ENCODE data around the gene CAVIN3.

CAVIN3 gene

DNA sequence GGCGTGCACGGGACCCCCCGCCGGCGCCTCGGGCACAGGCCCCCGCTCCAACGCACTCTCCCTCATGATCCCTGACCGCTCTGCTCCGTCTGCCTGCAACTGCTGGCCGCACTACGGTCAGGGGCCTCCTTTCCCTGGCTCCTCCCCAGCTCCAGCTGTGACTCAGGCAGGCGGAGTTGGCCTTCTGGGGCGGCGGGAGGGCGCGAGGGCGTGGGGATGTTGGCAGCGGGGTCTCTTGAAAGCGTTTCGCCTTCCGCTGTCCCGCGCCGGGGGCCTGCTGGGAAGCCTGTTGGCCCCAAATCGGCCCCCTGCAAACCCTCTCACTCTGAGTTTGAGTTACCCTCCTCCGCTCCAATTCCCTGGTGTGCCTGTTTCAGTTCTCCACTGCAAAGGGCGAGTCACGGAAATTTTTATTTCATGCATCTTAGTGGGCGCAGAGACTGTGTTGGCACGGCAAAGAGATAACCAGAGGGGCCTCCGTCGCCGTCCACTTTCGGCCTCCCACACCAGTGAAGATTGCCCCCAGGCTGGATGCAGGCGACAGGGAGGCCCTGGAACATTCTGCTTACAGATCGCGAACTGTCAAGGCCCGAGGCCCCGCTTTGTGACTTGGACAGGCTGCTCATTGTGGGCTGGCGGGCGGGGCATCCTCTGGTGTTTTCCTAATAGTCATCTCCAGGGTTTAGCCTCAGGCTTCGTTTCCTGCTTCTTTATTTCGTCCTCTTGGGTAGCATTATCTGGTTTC, at the start of gene CAVIN3:
Gene CAVIN3 (minus strand): TSS at position 91 of the 745 bp plus-strand sequence. CDS start 25 bp downstream, at position 66.
- peak in 1 of 2 donors; percentile 18 for DNase-seq

- DNase-seq, result no peak
These were observed 45.4 kb upstream of the CAVIN3 start for GRCh38 chr11:6365659-6366058.

- peak; percentile 62 to 66 for DNase-seq
These were observed 42.8 kb upstream of the CAVIN3 start for GRCh38 chr11:6362873-6363678.

GRCh38 chr11:6362185-6362872, 42.0 kb upstream of the CAVIN3 start:
- DNase-seq, result no peak

DNA sequence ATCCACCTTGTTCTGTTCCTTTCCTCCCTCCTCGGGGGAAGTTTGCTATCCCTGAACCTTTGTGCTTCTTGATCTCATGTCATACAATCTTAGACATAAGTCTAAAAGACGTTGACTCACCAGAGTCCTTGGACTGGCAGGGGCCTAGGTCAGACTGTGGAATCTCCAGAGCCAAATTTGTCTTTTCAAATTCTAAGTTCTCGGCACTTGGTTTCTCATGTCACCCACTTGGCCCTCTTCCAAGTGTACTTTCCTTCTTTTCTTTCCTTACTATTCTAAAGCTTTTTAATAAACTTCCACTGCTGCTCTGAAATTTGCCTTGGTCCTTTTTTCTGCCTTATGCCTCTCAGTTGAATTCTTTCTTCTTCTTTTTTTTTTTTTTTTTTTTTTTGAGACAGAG, 39.9 kb upstream of the CAVIN3 start:
- no peak for DNase-seq

- no peak for DNase-seq
These were observed 36.9 kb upstream of the CAVIN3 start for GRCh38 chr11:6357222-6357621.

DNA sequence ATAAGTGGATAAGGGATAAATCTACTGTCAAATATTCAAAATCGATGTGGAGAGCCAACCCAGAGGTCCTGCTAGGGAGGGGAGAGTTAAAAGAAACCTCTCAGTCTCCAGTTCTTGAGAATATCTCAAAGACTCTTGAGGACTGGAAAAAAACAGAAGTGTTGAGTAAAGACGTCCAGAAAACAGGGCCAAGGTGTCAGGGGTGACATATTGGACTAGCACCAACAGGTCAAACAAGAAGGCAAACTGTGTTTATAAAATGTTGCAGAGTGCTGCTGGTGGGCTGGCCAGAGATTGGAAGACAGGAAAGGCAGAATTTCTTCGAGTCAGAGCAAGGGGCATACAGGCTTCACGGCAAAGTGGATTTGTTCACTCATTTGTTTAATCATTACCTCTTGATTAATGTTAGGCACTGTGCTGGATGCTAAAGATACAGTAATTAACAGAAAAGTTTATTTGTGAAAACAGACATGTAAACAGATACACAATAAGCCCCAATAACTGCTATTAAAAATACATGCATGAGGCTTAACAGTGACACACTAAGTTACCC, 36.3 kb upstream of the CAVIN3 start:
- DNase-seq, result no peak

GRCh38 chr11:6354651-6355485, 34.6 kb upstream of the CAVIN3 start:
- DNase-seq, result no peak

DNA sequence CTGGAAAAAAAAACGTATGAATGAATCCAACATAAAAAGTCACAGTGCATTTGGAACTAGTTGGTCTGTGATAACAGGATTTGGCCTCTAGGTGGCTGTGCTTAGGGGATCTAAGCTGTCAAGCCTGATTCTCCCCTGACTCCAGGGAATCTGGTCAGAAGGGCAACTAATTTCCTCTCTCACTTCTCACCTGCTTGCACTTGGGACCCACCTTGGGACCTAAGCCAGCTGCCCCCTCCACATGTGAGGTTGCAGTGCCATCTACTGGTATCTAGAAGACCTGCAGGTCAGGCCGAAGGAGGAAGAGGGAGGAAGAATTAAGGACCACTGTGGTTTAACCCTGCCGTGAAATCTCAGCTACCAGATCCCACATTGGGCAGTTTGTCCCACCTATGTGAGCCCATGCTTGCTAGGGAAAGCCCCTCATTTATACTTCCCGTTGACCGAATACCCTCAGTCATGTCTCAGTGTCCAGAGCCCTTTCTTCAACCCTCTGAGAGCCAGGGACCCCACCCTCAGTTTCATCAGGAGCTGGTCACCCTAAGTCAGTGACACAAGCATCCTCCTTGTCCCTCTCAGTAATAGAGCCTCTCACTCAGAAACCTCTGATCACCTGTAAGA, 33.2 kb upstream of the CAVIN3 start:
- peak; percentile 51 to 59 for DNase-seq

DNA sequence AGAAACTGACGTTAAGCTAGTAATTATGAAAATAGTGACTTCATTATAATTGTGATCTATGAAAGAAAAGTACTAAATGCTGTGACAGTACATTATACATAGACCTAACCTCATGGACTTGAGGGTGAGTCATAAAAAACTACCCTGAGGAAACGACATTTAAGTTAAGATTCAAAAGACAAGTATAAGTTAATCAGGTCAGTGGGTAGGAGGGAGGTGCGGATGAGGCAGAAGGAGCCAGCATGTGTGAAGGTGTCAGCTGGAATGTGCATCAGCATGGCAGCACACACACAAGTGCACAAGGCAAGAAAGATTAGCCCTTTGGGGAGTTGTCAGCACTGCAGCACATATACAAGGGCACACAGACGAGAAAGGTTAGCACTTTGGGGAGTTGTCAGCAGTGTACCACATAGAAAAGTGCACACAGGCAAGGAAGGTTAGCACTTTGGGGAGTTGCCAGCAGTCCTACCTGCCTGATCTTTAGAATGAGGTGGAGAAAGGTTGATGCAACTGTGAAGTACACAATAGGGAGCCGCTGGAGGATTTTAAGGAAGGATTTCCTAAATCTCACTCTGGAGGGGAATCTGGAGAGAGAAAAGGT, 31.6 kb upstream of the CAVIN3 start:
- DNase-seq, result no peak

DNA sequence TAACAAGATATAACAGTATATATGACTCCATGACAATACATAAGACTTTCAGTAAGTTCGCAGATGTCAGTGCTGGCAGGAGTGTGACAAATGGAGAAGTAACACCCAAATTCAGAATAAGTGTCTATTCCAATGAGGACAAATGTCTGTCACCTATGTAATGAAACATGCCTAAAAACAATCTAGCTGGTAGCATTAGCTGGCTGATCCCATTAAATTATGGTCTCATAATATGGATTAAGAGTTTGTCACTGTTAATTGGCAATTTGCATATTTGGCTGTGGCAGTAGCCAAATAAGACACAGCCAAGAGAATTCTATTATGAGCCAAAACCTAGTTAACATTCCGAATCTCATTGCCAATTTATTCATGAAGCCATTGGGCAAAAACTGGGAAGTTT, 30.2 kb upstream of the CAVIN3 start:
- no peak for DNase-seq

DNA sequence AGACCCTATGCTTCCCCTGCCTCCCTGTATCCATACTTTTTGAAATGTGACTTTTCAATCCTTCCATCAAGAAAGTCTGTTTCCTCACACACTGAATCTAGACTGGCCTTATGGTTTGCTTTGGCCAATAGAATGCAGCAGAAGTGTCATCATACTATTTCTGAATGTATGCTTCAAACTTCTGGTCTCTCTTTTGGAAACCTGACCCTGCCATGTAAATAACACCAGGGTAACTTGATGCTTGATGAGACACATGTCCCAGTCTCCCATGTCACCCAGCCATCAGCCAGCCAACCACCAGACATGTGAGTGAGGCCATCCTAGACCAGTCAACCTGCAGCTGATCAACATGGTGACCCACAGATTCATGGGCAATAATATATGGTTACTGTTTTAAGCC, 29.7 kb upstream of the CAVIN3 start:
- no peak for DNase-seq

DNA sequence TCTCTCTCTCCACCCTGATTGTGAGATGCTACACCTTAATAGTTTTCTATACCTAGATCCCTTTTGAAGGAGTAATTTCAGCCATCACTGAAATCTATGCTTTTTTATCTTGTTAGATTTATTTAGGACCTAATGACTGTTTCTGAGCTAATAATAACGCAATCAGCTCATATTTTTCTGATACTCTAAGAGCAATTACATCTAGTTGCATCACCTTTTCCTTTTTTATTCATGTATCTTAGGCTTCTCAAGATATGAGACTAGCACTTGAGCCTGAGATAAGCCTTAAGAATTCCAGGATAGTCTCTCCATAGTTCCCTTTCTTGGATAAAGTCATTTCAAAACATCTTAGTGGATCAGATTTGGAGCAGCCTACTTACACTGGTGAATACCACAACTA, 25.1 kb upstream of the CAVIN3 start:
- DNase-seq, result no peak

DNA sequence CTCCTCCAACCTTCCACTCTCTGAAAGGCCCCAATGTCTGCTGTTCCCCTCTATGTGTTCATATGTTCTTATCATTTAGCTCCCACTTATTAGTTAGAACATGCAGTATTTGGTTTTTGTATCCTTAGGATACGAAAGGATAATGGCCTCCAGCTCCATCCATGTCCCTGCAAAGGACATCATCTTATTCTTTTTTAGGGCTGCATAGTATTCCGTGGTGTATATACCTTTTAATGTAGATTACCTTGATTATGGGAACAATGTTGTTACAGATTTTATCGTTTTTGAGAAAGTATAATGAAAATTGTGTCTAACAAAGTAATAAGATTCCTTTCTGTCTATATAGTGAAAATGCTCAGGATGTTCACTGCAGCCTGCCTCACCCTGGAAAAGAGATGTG, 16.0 kb upstream of the CAVIN3 start:
- no peak for DNase-seq

GRCh38 chr11:6334806-6335205, 14.5 kb upstream of the CAVIN3 start:
- no peak for DNase-seq

DNA sequence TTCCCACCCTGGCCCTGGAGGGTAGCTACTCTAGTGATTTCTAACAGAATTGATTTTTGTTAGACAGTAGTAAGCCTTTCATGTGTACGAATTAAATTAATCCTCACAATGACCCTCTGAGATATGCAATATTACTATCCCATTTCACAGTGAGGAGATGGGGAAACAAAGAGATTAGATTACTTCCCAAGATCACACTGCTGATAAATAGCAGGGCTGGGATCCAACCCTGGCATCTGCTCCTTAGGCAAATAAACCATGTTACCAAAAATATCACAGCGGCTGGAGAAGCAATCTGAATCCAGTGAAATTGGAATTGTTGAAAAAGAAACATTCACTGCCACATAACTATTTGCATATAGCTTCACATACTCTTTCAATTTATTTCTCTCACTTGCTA, 12.8 kb upstream of the CAVIN3 start:
- no peak for DNase-seq

- DNase-seq, result no peak
These were observed 11.8 kb upstream of the CAVIN3 start for GRCh38 chr11:6332066-6332465.

GRCh38 chr11:6328321-6328720, 8.0 kb upstream of the CAVIN3 start:
- no peak for DNase-seq

- DNase-seq, result no peak
These were observed 7.5 kb upstream of the CAVIN3 start for GRCh38 chr11:6327806-6328205.

DNA sequence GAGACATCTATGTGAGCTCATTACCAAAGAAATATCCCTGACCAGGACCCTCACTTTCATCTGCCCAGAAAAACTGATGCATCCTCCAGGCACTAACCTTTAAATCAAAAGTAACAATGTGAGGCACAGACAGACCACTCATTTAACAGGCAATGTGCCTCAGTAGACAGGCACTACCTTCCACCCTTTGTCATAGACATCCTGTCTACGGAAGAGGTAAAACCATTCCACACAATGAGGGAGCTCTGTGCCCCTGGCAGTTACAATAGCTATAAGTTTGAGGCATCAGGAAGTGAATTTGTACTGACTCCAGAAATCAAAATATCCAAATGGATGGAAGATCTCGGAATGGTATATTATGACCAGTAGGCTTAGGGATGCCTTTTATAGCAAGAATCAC, 6.7 kb upstream of the CAVIN3 start:
- no peak for DNase-seq

GRCh38 chr11:6326303-6326702, 6.0 kb upstream of the CAVIN3 start:
- no peak for DNase-seq

Data from CD4-positive, alpha-beta T cell treated with Interleukin-1 beta for 1 hour (primary cell).